SK-N-SH (cell line): Measurements from ENCODE around the gene MCUB.

Experiments used
- CHD2 ChIP-seq: fragments of 150-350 bp; IDR thresholded peaks from 2 replicates; pipeline ENCODE4 v1.6.1; 2018; ENCODE audit warnings: low read length; ENCODE audit not compliant: partially characterized antibody
- ELF1 ChIP-seq: IDR thresholded peaks from 2 replicates; pipeline ENCODE4 v1.4.0; 2012
- EP300 ChIP-seq, 2 experiments: IDR thresholded peaks; 2 replicates each; pipeline versions ENCODE4 v1.4.0 to v1.6.1; 2012; ENCODE audit warnings: borderline replicate concordance in 1 of 2, low read depth in 1 of 2, low read length in 1 of 2
- JUND ChIP-seq: IDR thresholded peaks from 2 replicates; pipeline ENCODE4 v1.4.0; 2012
- MAX ChIP-seq: IDR thresholded peaks from 2 replicates; pipeline ENCODE4 v1.4.0; 2012; ENCODE audit warnings: low read depth
- POLR2AphosphoS5 ChIP-seq: IDR thresholded peaks from 2 replicates; pipeline ENCODE4 v1.6.1; 2012; ENCODE audit warnings: low read depth, low read length
- RAD21 ChIP-seq: IDR thresholded peaks from 2 replicates; pipeline ENCODE4 v1.6.1; 2012; ENCODE audit warnings: mild to moderate bottlenecking, low read length
- RFX5 ChIP-seq: IDR thresholded peaks from 2 replicates; pipeline ENCODE4 v1.6.1; 2012; ENCODE audit warnings: mild to moderate bottlenecking, improper control_type of control experiment, low read length
- SIN3A ChIP-seq: IDR thresholded peaks from 2 replicates; pipeline ENCODE4 v1.6.1; 2012; ENCODE audit warnings: low read depth, mild to moderate bottlenecking, low read length, moderate library complexity, borderline replicate concordance
- SMC3 ChIP-seq: IDR thresholded peaks from 2 replicates; pipeline ENCODE4 v1.6.1; 2012; ENCODE audit warnings: low read depth, low read length, improper control_type of control experiment
- USF1 ChIP-seq: IDR thresholded peaks from 2 replicates; pipeline ENCODE4 v1.4.0; 2012; ENCODE audit warnings: low read depth, borderline replicate concordance
- TF ChIP-seq, protein P1 (sequence below): fragments of 200-600 bp; sonication (generic); IDR thresholded peaks from 2 replicates; pipeline ENCODE4 v1.6.1; 2017; ENCODE audit warnings: antibody characterized with exemption, mild to moderate bottlenecking, moderate library complexity

DNA sequence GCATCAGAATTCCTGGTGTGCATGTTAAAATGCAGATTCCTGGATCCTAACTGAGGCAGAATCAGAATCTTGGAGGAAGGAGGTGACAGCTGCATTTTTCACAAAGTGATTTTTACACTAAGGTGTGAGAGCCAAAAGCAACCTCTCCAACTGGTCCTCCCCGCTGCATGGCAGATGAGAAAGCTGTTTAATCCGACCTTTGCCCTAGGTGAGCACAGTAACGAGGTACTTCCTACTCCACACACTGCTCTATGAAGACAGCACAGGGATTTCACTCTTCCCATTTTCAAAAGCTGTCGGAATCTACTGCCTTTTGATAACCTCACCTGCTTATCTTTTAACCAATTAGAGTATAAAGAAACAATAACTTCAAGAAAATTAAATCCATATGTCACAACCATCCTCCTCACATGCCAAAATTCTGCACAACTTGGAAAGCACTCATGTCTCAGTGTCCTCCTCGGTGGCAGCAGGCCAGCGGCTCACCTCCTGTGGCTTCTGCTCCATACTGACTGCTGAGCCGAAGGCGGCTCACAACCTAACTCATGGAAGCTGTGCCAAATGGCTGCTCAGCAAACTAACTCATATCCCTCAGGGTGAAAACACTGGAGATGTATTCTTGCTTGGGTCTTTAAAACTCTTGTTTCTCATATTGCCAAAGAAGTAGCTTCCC is 139.6 kb downstream of the MCUB start:
- no peak for TF ChIP-seq CHD2
- TF ChIP-seq SMC3: no peak
- TF ChIP-seq, protein P1, sequence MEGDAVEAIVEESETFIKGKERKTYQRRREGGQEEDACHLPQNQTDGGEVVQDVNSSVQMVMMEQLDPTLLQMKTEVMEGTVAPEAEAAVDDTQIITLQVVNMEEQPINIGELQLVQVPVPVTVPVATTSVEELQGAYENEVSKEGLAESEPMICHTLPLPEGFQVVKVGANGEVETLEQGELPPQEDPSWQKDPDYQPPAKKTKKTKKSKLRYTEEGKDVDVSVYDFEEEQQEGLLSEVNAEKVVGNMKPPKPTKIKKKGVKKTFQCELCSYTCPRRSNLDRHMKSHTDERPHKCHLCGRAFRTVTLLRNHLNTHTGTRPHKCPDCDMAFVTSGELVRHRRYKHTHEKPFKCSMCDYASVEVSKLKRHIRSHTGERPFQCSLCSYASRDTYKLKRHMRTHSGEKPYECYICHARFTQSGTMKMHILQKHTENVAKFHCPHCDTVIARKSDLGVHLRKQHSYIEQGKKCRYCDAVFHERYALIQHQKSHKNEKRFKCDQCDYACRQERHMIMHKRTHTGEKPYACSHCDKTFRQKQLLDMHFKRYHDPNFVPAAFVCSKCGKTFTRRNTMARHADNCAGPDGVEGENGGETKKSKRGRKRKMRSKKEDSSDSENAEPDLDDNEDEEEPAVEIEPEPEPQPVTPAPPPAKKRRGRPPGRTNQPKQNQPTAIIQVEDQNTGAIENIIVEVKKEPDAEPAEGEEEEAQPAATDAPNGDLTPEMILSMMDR: no peak
- TF ChIP-seq EP300 (IDR thresholded peaks at IDR 0.05; ENCODE audit: borderline replicate concordance in 1 of 2, low read depth in 1 of 2, low read length in 1 of 2): no peak
- no peak for TF ChIP-seq JUND
- TF ChIP-seq USF1: no peak
- no peak for TF ChIP-seq RFX5
- no peak for TF ChIP-seq POLR2AphosphoS5
- TF ChIP-seq ELF1: no peak
- no peak for TF ChIP-seq RAD21
- no peak for TF ChIP-seq MAX
- TF ChIP-seq SIN3A: no peak
